Activated naive CD4-positive, alpha-beta T cell treated with Interleukin-2 at 50 U/mL for 16 hours (primary cell): Measurements from ENCODE around the gene ADAM12.

ENCODE experiments used
- DNase-seq: peaks from one replicate; pipeline ENCODE4 v3.0.0-alpha.2; 2020

ADAM12 gene

GRCh38 chr10:126042354-126042753, 345.9 kb downstream of the ADAM12 start:
- DNase-seq: no peak

DNA sequence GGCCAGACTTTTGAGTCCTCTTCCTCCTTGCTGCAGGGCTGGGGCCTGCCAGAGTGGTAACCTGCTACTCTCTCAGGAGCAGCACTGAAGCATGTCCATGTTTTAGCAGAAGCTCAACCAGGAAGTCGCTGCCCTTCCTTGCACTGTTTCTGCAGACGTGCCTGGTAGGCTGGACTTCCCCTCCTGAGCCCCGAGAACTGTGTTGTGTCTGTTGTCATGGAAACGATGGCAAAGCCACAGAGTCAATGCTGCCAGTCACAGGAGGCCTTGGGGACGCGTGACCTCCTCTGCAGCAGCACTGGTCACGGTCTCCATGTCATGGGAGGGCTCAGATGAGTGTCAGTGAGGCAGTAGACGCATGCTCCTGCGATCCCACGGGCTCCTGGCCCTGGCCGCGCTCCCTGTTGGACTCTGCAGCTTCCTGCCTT, 346.5 kb downstream of the ADAM12 start:
- peak; percentile 66 for DNase-seq

DNA sequence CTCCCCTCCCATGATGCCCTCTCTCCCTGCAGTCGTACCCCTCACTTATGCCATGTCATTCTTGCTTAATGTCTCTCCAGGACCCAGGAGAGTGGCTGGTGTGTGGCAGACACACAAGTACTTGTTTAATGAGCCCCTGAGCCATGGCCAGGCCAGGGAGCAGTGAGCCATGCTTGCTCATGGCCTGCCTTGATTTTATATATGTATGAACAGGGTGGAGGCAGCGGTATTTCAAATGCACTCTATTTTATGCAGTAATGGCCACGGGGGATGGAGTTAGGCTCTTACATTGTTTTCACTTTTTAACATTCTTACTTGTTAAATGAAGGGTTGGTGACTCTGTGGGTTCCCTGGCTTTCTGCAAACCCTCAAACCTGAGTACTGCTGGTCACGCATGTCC, 347.2 kb downstream of the ADAM12 start:
- no peak for DNase-seq

- DNase-seq: no peak
These were observed 350.3 kb downstream of the ADAM12 start for GRCh38 chr10:126037946-126038345.

DNA sequence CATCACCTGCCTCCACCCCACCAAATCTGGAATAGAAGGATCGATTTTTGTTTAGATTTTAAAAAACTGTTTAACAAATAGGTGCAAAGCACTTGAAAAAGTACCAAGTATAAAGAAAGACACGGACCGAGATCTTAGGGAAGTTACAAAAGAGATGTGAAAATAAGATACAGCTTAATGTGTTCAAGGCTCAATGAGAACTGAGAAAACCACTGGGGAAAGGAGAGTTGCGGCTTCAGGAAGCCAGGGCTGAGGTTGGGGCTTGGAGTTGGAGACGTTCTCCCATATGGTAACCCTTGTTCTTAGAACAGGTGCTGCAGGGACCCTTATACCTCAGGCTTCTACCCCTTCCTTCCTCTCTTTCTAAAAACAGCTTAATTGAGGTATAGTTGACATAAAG, 351.8 kb downstream of the ADAM12 start:
- no peak for DNase-seq

- DNase-seq: no peak
These were observed 353.7 kb downstream of the ADAM12 start for GRCh38 chr10:126034586-126034985.

GRCh38 chr10:126029999-126030398, 358.3 kb downstream of the ADAM12 start:
- no peak for DNase-seq

GRCh38 chr10:126027692-126028091, 360.6 kb downstream of the ADAM12 start:
- DNase-seq: no peak

DNA sequence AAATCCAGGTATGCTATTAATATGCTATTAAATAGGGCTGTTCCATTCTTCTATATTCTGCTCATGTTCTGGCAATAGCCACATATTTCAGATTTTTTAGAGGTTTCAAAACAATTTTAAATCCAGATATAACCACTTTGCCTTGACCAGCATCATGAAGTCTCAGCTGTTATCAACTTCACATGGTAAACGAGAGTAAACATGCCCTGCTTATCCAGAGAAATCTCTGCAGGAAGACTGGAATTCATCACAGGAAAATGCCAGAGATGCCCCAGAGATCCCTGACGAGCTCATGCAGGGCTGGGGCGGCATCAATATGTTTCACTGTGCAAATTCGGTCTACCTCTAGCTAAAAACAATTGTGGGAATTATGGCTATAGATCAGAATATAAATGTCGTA, 365.4 kb downstream of the ADAM12 start:
- no peak for DNase-seq

- DNase-seq: no peak
These were observed 366.3 kb downstream of the ADAM12 start for GRCh38 chr10:126021833-126022500.

GRCh38 chr10:126017961-126018560, 370.2 kb downstream of the ADAM12 start:
- DNase-seq: no peak

GRCh38 chr10:126016882-126017281, 371.4 kb downstream of the ADAM12 start:
- no peak for DNase-seq

DNA sequence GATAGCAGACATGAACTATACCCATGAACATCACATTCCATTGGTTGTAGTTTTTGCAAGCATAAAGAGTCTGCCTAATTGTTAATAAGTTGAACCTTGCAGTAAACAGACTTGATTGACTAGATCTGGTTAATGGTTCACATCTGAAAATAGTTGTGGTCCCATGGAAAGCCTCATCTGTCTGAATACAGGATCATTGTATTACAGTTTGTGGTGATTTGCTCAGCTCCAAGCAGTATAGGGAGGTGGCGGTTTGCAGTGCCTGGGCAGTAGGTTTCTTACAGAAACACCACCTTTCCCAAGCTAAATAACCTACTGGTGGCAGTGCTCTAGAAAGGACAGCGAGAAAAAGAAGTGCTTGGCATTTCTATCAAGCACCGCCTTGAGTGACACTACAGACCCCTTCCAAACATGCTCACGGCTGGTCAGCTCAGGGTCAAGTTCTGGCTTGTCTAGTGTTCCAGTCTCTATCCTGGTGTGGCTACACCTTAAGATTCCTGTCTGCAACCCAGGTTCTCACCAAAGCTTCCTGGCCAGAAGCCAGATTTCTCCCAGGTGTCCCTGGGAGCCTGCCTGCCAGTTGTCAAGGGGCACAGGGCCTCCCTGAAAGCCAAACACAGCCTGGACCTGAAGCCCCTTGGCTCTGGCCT, 372.0 kb downstream of the ADAM12 start:
- no peak for DNase-seq

GRCh38 chr10:126015413-126015812, 372.9 kb downstream of the ADAM12 start:
- DNase-seq: no peak

- no peak for DNase-seq
These were observed 374.0 kb downstream of the ADAM12 start for GRCh38 chr10:126014309-126014708.

DNA sequence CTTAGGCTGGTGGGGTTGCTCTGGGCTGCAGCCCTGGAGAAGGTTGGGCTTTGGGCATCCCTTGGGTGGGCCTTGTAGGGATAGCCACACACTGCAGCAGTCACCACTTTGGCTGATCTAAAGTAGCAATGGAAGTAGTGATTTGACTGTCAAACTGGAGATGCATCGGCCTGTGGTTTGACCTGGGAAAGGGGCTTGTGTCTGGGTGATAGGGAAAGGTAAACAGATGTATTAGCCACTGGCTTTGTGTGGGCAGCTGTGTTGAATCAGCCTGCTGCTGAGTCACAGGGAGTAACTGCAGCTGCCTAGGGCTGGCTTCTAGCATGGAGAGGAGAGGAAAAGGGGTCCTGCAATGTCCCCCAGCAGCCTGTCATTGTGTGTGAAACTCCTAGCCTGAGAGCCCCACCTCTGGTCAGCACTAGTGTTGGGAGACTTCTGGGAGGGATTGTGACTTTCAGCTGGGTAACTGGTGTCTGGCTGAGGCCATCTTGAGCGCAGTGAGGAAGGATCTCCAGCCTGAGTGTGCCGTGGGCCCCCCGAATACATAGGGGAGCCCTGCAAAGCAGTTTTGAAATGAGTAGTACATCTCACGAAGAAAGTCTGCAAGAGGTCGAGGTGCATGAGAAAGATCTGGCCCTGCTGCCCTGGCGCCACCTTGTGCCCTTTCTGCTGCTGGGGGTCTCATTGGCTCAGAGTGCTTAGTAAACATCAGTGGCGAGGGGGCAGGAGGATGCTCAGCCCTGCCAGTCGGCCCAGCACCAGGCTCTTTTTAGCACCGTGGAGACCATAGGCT, 374.6 kb downstream of the ADAM12 start:
- peak; percentile 15 for DNase-seq

DNA sequence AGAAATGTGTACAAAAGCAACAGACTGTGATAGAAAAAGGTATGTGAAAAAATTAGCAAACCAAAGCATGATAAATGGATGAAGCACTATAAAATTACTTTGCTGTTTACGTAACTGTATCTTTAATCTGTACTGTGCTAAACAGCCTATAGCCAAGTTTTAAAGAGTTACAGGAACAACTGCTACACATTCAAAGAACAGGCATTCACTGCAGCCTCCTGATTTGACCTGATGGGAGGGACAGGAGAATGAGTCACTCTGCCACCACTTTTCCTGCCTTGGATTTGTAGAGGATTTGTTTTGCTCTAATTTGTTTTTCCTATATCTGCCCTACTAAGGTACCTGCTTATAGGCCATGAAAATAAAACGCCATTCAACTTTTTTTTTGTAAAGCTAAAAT, 375.8 kb downstream of the ADAM12 start:
- DNase-seq: no peak

- no peak for DNase-seq
These were observed 376.3 kb downstream of the ADAM12 start for GRCh38 chr10:126011995-126012394.

DNA sequence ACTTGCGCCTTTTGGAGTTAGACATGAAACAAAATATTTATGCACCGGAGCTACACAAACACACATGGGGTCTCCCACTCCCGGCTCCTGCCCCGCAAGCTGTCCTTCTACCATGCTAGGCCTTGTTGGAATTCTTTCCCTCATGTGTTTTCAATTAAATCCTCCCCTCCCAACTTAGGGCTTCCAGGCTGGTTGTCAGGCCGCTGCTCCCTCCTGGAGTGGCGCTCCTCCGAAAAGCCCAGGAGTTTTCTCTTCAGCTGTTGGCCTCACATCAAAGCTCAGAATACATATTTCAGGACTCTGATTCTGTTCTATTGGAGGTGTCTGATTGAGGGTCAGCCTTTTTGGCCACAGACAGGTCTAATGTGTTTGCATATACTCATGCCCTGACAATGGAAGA, 378.6 kb downstream of the ADAM12 start:
- DNase-seq: no peak

GRCh38 chr10:126006906-126007305, 381.4 kb downstream of the ADAM12 start:
- DNase-seq: no peak

GRCh38 chr10:126006264-126006663, 382.0 kb downstream of the ADAM12 start:
- DNase-seq: no peak

GRCh38 chr10:126004752-126005151, 383.5 kb downstream of the ADAM12 start:
- DNase-seq: no peak

GRCh38 chr10:126001576-126001975, 386.7 kb downstream of the ADAM12 start:
- no peak for DNase-seq

GRCh38 chr10:125999694-126000093, 388.6 kb downstream of the ADAM12 start:
- no peak for DNase-seq
